GM23338 (cell line): ENCODE results near the gene HTR6. TPM values are rescaled to one million over a fixed set of nuclear protein-coding genes. Genes with fewer than 3 reads are reported as not detected.

Experiments used
- ATAC-seq: fragments of 200-7000 bp; cut with Tn5 transposase; 3 replicates; pipeline ENCODE4 v1.9.1; 2020
- DNase-seq: peaks from one replicate; pipeline ENCODE4 v3.0.0-alpha.2; 2015; ENCODE audit warnings: low spot score
- H2AFZ ChIP-seq: fragments of 200-600 bp; sonication (generic); 2 replicates; pipeline ENCODE4 v1.8.0; 2016; ENCODE audit warnings: antibody characterized with exemption, mild to moderate bottlenecking, moderate library complexity
- H3F3A ChIP-seq: fragments of 200-600 bp; sonication (generic); replicated peaks from 2 replicates; pipeline ENCODE4 v1.8.0; 2017; ENCODE audit warnings: antibody characterized with exemption, mixed run types, low read depth
- H3K27ac ChIP-seq: fragments of 200-600 bp; sonication (generic); 2 replicates; pipeline ENCODE4 v1.6.1; 2016; ENCODE audit warnings: low read depth
- H3K27me3 ChIP-seq: fragments of 200-600 bp; sonication (generic); 2 replicates; pipeline ENCODE4 v1.8.0; 2016; ENCODE audit warnings: mild to moderate bottlenecking, mixed run types, moderate library complexity; ENCODE audit not compliant: insufficient read depth
- H3K36me3 ChIP-seq: fragments of 200-600 bp; sonication (generic); 2 replicates; pipeline ENCODE4 v1.8.0; 2016; ENCODE audit warnings: mild to moderate bottlenecking; ENCODE audit not compliant: insufficient read depth
- H3K4me1 ChIP-seq: fragments of 200-600 bp; sonication (generic); 2 replicates; pipeline ENCODE4 v1.8.0; 2016; ENCODE audit warnings: mild to moderate bottlenecking, moderate library complexity; ENCODE audit not compliant: insufficient read depth
- H3K4me2 ChIP-seq: fragments of 200-600 bp; sonication (generic); 2 replicates; pipeline ENCODE4 v1.7.1; 2017; ENCODE audit warnings: mixed run types
- H3K4me3 ChIP-seq: fragments of 200-600 bp; sonication (generic); 2 replicates; pipeline ENCODE4 v1.6.1; 2016; ENCODE audit warnings: mixed run types
- H3K79me2 ChIP-seq: fragments of 200-600 bp; sonication (generic); replicated peaks from 2 replicates; pipeline ENCODE4 v1.8.0; 2017; ENCODE audit warnings: mild to moderate bottlenecking; ENCODE audit not compliant: insufficient read depth
- H3K9me2 ChIP-seq: fragments of 200-600 bp; sonication (generic); 2 replicates; pipeline ENCODE4 v1.8.0; 2017; ENCODE audit not compliant: insufficient read depth
- H4K20me1 ChIP-seq: fragments of 200-600 bp; sonication (generic); replicated peaks from 2 replicates; pipeline ENCODE4 v1.8.0; 2017; ENCODE audit warnings: mild to moderate bottlenecking; ENCODE audit not compliant: insufficient read depth
- H3K27ac Mint-ChIP-seq: 2 replicates; pipeline ENCODE4 v1.8.0; 2020; ENCODE audit warnings: inconsistent platforms, mild to moderate bottlenecking, moderate library complexity, mixed read lengths
- H3K27me3 Mint-ChIP-seq: 3 replicates; pipeline ENCODE4 v1.8.0; 2022; ENCODE audit warnings: low read depth, mild to moderate bottlenecking, moderate library complexity, mixed read lengths, inconsistent platforms; ENCODE audit not compliant: insufficient read depth, poor library complexity
- H3K36me3 Mint-ChIP-seq: 3 replicates; pipeline ENCODE4 v1.8.0; 2021; ENCODE audit warnings: low read depth, mild to moderate bottlenecking, inconsistent platforms, moderate library complexity, mixed read lengths
- H3K4me1 Mint-ChIP-seq: 3 replicates; pipeline ENCODE4 v1.8.0; 2020; ENCODE audit warnings: mild to moderate bottlenecking, inconsistent platforms, mixed read lengths
- H3K4me3 Mint-ChIP-seq: 3 replicates; pipeline ENCODE4 v1.8.0; 2021; ENCODE audit warnings: moderate library complexity, mild to moderate bottlenecking, inconsistent platforms, mixed read lengths
- H3K9me3 Mint-ChIP-seq: 3 replicates; pipeline ENCODE4 v1.8.0; 2020; ENCODE audit warnings: moderate library complexity, mild to moderate bottlenecking, inconsistent platforms, mixed read lengths
- CTCF ChIP-seq, 2 experiments: fragments of 200-600 bp in 1 of 2; sonication (generic) in 1 of 2; conservative IDR thresholded peaks; 2 replicates each; pipeline versions ENCODE4 v1.5.1 to v1.6.1; 2016 to 2017; ENCODE audit warnings: antibody characterized with exemption in 2 of 2, low read depth in 2 of 2, mild to moderate bottlenecking in 2 of 2, moderate library complexity in 1 of 2
- ZNF114 ChIP-seq: fragments of 250-450 bp; sonication (Bioruptor Pico); IDR thresholded peaks from 2 replicates; pipeline ENCODE4 v1.5.0; 2020; ENCODE audit warnings: mild to moderate bottlenecking, moderate library complexity
- ZNF331 ChIP-seq: fragments of 250-450 bp; sonication (Bioruptor Pico); IDR thresholded peaks from 2 replicates; pipeline ENCODE4 v1.5.0; 2020; ENCODE audit warnings: low read depth, mild to moderate bottlenecking, moderate library complexity
- polyA plus RNA-seq: library from polyadenylated mRNA; unstranded; fragments of >200 nt; fragmentation: Nextera tagmentation; extraction: Ambion mirVana; gene quantifications from 2 replicates; pipeline ENCODE4 v1.2.1, GENCODE V29; 2016
- total RNA-seq: library from RNA; depleted of rRNA; stranded (reverse); fragments of >200 nt; shearing (Covaris generic); gene quantifications from 2 replicates; pipeline ENCODE4 v1.2.3, GENCODE V29; 2014
- TF ChIP-seq, protein P1 (sequence below): fragments of 250-450 bp; sonication (Bioruptor Pico); IDR thresholded peaks from 2 replicates; pipeline ENCODE4 v1.5.0; 2020; ENCODE audit warnings: mild to moderate bottlenecking, moderate library complexity

Gene HTR6
- total and polyA plus RNA-seq, 2 experiments from 2014 or later, result 0.26 to 0.66 TPM

GRCh38 chr1:19651141-19651737, 13.4 kb upstream of the HTR6 start:
- Histone ChIP-seq H3K4me1 (no peaks in the 10 kb centered on the region), H3K4me2 (peak overlapping the region; percentile 66; the same call in 1 of the 2 replicates), H3K4me3 (no peak overlapping the region), H3K9me2 (no peaks in the 10 kb centered on the region), H2AFZ (peak overlapping the region; percentile 18; the same call in 1 of the 2 replicates), H3K79me2 (no peaks in the 10 kb centered on the region), H3K27ac (no peak overlapping the region), H3K36me3 (no peaks in the 10 kb centered on the region), H3F3A (peaks cover 6% of the 10 kb centered on the region), H3K27me3 (peaks cover 2% of the 10 kb centered on the region; the same call in 1 of the 2 replicates), H4K20me1 (no peaks in the 10 kb centered on the region)
- peak; percentile 74 for DNase-seq
- Mint-ChIP-seq H3K36me3 (no peaks in the 10 kb centered on the region; the same call in 2 of the 3 replicates), H3K4me1 (peaks cover 14% of the 10 kb centered on the region), H3K4me3 (no peak overlapping the region), H3K27ac (no peak overlapping the region), H3K27me3 (peaks cover 27% of the 10 kb centered on the region), H3K9me3 (no peaks in the 10 kb centered on the region; the same call in 2 of the 3 replicates)
- ATAC-seq, result peak; percentile 70
- TF ChIP-seq ZNF114 (CRISPR knock-in tag) (no peak), CTCF (conservative IDR thresholded peaks at IDR 0.05; ENCODE audit: low read depth in 2 of 2) (peak; percentile 67 to 93), ZNF331 (CRISPR knock-in tag) (no peak)
- TF ChIP-seq, protein P1, sequence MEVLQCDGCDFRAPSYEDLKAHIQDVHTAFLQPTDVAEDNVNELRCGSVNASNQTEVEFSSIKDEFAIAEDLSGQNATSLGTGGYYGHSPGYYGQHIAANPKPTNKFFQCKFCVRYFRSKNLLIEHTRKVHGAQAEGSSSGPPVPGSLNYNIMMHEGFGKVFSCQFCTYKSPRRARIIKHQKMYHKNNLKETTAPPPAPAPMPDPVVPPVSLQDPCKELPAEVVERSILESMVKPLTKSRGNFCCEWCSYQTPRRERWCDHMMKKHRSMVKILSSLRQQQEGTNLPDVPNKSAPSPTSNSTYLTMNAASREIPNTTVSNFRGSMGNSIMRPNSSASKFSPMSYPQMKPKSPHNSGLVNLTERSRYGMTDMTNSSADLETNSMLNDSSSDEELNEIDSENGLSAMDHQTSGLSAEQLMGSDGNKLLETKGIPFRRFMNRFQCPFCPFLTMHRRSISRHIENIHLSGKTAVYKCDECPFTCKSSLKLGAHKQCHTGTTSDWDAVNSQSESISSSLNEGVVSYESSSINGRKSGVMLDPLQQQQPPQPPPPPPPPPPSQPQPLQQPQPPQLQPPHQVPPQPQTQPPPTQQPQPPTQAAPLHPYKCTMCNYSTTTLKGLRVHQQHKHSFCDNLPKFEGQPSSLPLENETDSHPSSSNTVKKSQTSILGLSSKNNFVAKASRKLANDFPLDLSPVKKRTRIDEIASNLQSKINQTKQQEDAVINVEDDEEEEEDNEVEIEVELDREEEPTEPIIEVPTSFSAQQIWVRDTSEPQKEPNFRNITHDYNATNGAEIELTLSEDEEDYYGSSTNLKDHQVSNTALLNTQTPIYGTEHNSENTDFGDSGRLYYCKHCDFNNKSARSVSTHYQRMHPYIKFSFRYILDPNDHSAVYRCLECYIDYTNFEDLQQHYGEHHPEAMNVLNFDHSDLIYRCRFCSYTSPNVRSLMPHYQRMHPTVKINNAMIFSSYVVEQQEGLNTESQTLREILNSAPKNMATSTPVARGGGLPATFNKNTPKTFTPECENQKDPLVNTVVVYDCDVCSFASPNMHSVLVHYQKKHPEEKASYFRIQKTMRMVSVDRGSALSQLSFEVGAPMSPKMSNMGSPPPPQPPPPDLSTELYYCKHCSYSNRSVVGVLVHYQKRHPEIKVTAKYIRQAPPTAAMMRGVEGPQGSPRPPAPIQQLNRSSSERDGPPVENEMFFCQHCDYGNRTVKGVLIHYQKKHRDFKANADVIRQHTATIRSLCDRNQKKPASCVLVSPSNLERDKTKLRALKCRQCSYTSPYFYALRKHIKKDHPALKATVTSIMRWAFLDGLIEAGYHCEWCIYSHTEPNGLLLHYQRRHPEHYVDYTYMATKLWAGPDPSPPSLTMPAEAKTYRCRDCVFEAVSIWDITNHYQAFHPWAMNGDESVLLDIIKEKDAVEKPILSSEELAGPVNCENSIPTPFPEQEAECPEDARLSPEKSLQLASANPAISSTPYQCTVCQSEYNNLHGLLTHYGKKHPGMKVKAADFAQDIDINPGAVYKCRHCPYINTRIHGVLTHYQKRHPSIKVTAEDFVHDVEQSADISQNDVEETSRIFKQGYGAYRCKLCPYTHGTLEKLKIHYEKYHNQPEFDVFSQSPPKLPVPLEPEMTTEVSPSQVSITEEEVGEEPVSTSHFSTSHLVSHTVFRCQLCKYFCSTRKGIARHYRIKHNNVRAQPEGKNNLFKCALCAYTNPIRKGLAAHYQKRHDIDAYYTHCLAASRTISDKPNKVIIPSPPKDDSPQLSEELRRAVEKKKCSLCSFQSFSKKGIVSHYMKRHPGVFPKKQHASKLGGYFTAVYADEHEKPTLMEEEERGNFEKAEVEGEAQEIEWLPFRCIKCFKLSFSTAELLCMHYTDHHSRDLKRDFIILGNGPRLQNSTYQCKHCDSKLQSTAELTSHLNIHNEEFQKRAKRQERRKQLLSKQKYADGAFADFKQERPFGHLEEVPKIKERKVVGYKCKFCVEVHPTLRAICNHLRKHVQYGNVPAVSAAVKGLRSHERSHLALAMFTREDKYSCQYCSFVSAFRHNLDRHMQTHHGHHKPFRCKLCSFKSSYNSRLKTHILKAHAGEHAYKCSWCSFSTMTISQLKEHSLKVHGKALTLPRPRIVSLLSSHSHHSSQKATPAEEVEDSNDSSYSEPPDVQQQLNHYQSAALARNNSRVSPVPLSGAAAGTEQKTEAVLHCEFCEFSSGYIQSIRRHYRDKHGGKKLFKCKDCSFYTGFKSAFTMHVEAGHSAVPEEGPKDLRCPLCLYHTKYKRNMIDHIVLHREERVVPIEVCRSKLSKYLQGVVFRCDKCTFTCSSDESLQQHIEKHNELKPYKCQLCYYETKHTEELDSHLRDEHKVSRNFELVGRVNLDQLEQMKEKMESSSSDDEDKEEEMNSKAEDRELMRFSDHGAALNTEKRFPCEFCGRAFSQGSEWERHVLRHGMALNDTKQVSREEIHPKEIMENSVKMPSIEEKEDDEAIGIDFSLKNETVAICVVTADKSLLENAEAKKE (CRISPR knock-in tag), result no peak
